H9 (cell line): ENCODE measurements around the gene JAG2. TPM values are rescaled to one million over a fixed set of nuclear protein-coding genes. Genes with fewer than 3 reads are reported as not detected.

ENCODE experiments used
- DNase-seq: peaks from one replicate; pipeline ENCODE4 v3.0.0-alpha.2; 2017
- H2AFZ ChIP-seq: one replicate; pipeline ENCODE4 v1.6.1; 2013; ENCODE audit warnings: mild to moderate bottlenecking, low read length, control low read depth, moderate library complexity
- H2AK5ac ChIP-seq: 2 replicates; pipeline ENCODE4 v1.6.1; 2013; ENCODE audit warnings: low read length, control low read depth, mixed read lengths; ENCODE audit not compliant: insufficient read length
- H2BK120ac ChIP-seq: one replicate; pipeline ENCODE4 v1.6.1; 2013; ENCODE audit warnings: low read depth, mild to moderate bottlenecking, low read length, control low read depth, inconsistent platforms; ENCODE audit not compliant: poor library complexity, severe bottlenecking
- H2BK12ac ChIP-seq: 2 replicates; pipeline ENCODE4 v1.6.1; 2013; ENCODE audit warnings: low read length, control low read depth, mixed read lengths, low read depth; ENCODE audit not compliant: insufficient read length
- H2BK15ac ChIP-seq: 2 replicates; pipeline ENCODE4 v1.6.1; 2013; ENCODE audit warnings: low read depth, low read length, control low read depth
- H2BK20ac ChIP-seq: one replicate; pipeline ENCODE4 v1.6.1; 2013; ENCODE audit warnings: low read depth, mild to moderate bottlenecking, low read length, control low read depth, inconsistent platforms; ENCODE audit not compliant: poor library complexity, severe bottlenecking
- H2BK5ac ChIP-seq: 2 replicates; pipeline ENCODE4 v1.6.1; 2013; ENCODE audit warnings: low read length, control low read depth, mixed read lengths; ENCODE audit not compliant: insufficient read length
- H3K14ac ChIP-seq: 2 replicates; pipeline ENCODE4 v1.6.1; 2013; ENCODE audit warnings: low read length, control low read depth; ENCODE audit not compliant: insufficient read depth
- H3K18ac ChIP-seq: 2 replicates; pipeline ENCODE4 v1.6.1; 2013; ENCODE audit warnings: low read depth, mild to moderate bottlenecking, mixed read lengths, low read length, control low read depth; ENCODE audit not compliant: insufficient read length
- H3K23ac ChIP-seq: 2 replicates; pipeline ENCODE4 v1.6.1; 2013; ENCODE audit warnings: low read length, control low read depth, mixed read lengths, low read depth; ENCODE audit not compliant: insufficient read length
- H3K23me2 ChIP-seq: 2 replicates; pipeline ENCODE4 v1.6.1; 2013; ENCODE audit warnings: low read depth, mild to moderate bottlenecking, mixed read lengths, low read length, control low read depth; ENCODE audit not compliant: insufficient read length, poor library complexity, severe bottlenecking
- H3K27ac ChIP-seq: 2 replicates; pipeline ENCODE4 v1.5.1; 2013; ENCODE audit warnings: low read length, control low read depth, mixed read lengths, low read depth; ENCODE audit not compliant: insufficient read length
- H3K27me3 ChIP-seq: 2 replicates; pipeline ENCODE4 v1.6.1; 2013; ENCODE audit warnings: low read length, control low read depth, inconsistent platforms; ENCODE audit not compliant: insufficient read depth
- H3K4ac ChIP-seq: 2 replicates; pipeline ENCODE4 v1.6.1; 2013; ENCODE audit warnings: low read depth, mild to moderate bottlenecking, control low read depth, inconsistent platforms, low read length, moderate library complexity
- H3K4me1 ChIP-seq: 2 replicates; pipeline ENCODE4 v1.6.1; 2013; ENCODE audit warnings: low read length, control low read depth, inconsistent platforms; ENCODE audit not compliant: insufficient read depth
- H3K4me2 ChIP-seq: 2 replicates; pipeline ENCODE4 v1.6.1; 2013; ENCODE audit warnings: low read length, control low read depth, mixed read lengths; ENCODE audit not compliant: insufficient read length, insufficient read depth
- H3K56ac ChIP-seq: 2 replicates; pipeline ENCODE4 v1.6.1; 2013; ENCODE audit warnings: low read depth, mild to moderate bottlenecking, mixed read lengths, low read length, control low read depth; ENCODE audit not compliant: insufficient read length
- H3K79me1 ChIP-seq: 2 replicates; pipeline ENCODE4 v1.6.1; 2013; ENCODE audit warnings: low read depth, mild to moderate bottlenecking, moderate library complexity, low read length, control low read depth, inconsistent platforms; ENCODE audit not compliant: insufficient read depth, poor library complexity, severe bottlenecking
- H3K79me2 ChIP-seq: 2 replicates; pipeline ENCODE4 v1.6.1; 2013; ENCODE audit warnings: low read length, control low read depth, inconsistent platforms; ENCODE audit not compliant: insufficient read depth
- H3K9ac ChIP-seq: 2 replicates; pipeline ENCODE4 v1.6.1; 2013; ENCODE audit warnings: low read length, control low read depth, mixed read lengths; ENCODE audit not compliant: insufficient read length; ENCODE audit errors: extremely low read depth
- H3K9me3 ChIP-seq: one replicate; pipeline ENCODE4 v1.6.1; 2013; ENCODE audit warnings: low read depth, low read length, inconsistent platforms; ENCODE audit not compliant: control insufficient read depth
- H3T11ph ChIP-seq: one replicate; pipeline ENCODE4 v1.6.1; 2013; ENCODE audit warnings: mild to moderate bottlenecking, low read length, control low read depth, inconsistent platforms
- H4K20me1 ChIP-seq: one replicate; pipeline ENCODE4 v1.6.1; 2013; ENCODE audit not compliant: control insufficient read depth, insufficient read length, insufficient read depth
- H4K5ac ChIP-seq: 2 replicates; pipeline ENCODE4 v1.6.1; 2013; ENCODE audit warnings: low read depth, mild to moderate bottlenecking, mixed read lengths, low read length, control low read depth; ENCODE audit not compliant: insufficient read length
- H4K8ac ChIP-seq: replicated peaks from 2 replicates; pipeline ENCODE4 v1.6.1; 2013; ENCODE audit warnings: low read length, control low read depth, mixed read lengths, low read depth; ENCODE audit not compliant: insufficient read length
- H4K91ac ChIP-seq: 2 replicates; pipeline ENCODE4 v1.6.1; 2013; ENCODE audit warnings: low read depth, mild to moderate bottlenecking, moderate library complexity, mixed read lengths, low read length, control low read depth; ENCODE audit not compliant: insufficient read length
- H3K27ac Mint-ChIP-seq, 3 experiments: 2 replicates in 2 of 3; 3 replicates in 1 of 3; pipeline ENCODE4 v1.8.0; 2020 to 2021; ENCODE audit warnings: mixed read lengths in 3 of 3, mild to moderate bottlenecking in 1 of 3, moderate library complexity in 1 of 3
- H3K27me3 Mint-ChIP-seq: 2 replicates; pipeline ENCODE4 v1.8.0; 2021; ENCODE audit warnings: low read depth, mild to moderate bottlenecking, moderate library complexity, mixed read lengths
- H3K36me3 Mint-ChIP-seq, 3 experiments: 2 replicates in 2 of 3; 3 replicates in 1 of 3; pipeline ENCODE4 v1.8.0; 2020 to 2021; ENCODE audit warnings: low read depth in 3 of 3, mixed read lengths in 3 of 3; ENCODE audit not compliant: insufficient read depth in 1 of 3
- H3K4me1 Mint-ChIP-seq, 2 experiments: 2 replicates each; pipeline ENCODE4 v1.8.0; 2020; ENCODE audit warnings: mixed read lengths in 2 of 2
- H3K4me3 Mint-ChIP-seq, 2 experiments: 2 replicates in 1 of 2; 3 replicates in 1 of 2; pipeline ENCODE4 v1.8.0; 2020 to 2021; ENCODE audit warnings: mild to moderate bottlenecking in 2 of 2, mixed read lengths in 2 of 2, moderate library complexity in 1 of 2
- H3K9me3 Mint-ChIP-seq, 2 experiments: 2 replicates in 1 of 2; 3 replicates in 1 of 2; pipeline ENCODE4 v1.8.0; 2020; ENCODE audit warnings: mild to moderate bottlenecking in 2 of 2, mixed read lengths in 2 of 2, moderate library complexity in 1 of 2
- WGBS: extraction: QIAGEN DNeasy Blood & Tissue Kit; methylation state at CpG from one replicate; pipeline ENCODE4 v1.1.7; 2013; ENCODE audit warnings: missing lambda C conversion rate, low lambda C conversion rate, mixed read lengths; ENCODE audit not compliant: insufficient read length; ENCODE audit errors: extremely low coverage; 5-methylcytosine and 5-hydroxymethylcytosine counted together
- total RNA-seq: library from RNA; stranded (reverse); gene quantifications from 2 replicates; pipeline ENCODE4 v1.2.1, GENCODE V29; 2021
- TF ChIP-seq, protein P1 (sequence below): fragments of 200-600 bp; sonication (generic); conservative IDR thresholded peaks from 3 replicates; pipeline ENCODE4 v1.8.0; 2021; ENCODE audit warnings: antibody characterized with exemption, mild to moderate bottlenecking

The JAG2 gene
- total RNA-seq, 1 experiment from 2014 or later: 11.4 TPM

DNA sequence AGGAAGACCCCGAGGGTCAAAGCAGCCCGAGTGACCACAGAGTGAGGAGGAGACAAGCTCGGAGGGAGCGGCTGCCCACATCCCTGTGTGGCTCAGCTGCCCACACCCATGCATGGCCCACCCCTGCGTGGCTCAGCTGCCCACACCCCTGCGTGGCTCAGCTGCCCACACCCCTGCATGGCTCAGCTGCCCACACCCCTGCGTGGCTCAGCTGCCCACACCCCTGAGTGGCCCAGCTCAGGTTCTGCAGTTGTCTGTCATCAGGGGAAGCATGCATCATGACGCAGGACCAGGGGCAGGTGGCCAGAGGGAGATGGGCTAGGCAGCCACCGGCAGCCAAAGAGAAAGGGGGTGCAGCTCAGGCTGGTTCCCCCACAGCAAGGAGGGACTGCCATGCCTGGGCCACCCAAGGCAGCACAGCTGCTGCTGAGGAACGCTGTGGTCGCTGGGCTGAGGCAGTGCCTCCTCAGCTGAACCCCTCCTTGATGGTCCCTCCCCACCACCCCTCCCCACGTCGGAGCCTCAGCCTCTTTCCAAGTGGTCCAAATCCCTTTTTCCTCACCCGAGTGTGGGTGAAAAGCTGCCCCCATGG lies 45.8 kb upstream of the JAG2 start:
- H3K4me3 Mint-ChIP-seq: no peak overlapping the region
- H3K4me1 Mint-ChIP-seq: no peaks in the 10 kb centered on the region
- Histone ChIP-seq H3K4me2 (no peak overlapping the region), H4K5ac (no peak overlapping the region), H3K4me1 (no peaks in the 10 kb centered on the region), H2AK5ac (no peak overlapping the region), H3K79me2 (no peaks in the 10 kb centered on the region), H3K27ac (no peak overlapping the region), H2BK12ac (no peak overlapping the region), H2BK20ac (no peak overlapping the region), H3K27me3 (no peaks in the 10 kb centered on the region), H3K4ac (no peak overlapping the region), H2BK5ac (no peak overlapping the region), H3K56ac (no peak overlapping the region), H3K23me2 (no peaks in the 10 kb centered on the region), H4K91ac (no peak overlapping the region), H3K9me3 (no peaks in the 10 kb centered on the region), H3K23ac (no peak overlapping the region), H2AFZ (no peak overlapping the region), H2BK120ac (no peak overlapping the region), H3K9ac (no peak overlapping the region), H3K79me1 (no peaks in the 10 kb centered on the region), H3K14ac (no peak overlapping the region), H4K8ac (no peak overlapping the region), H3T11ph (no peak overlapping the region), H2BK15ac (no peak overlapping the region), H4K20me1 (no peaks in the 10 kb centered on the region), H3K18ac (no peak overlapping the region)
- H3K27me3 Mint-ChIP-seq: no peaks in the 10 kb centered on the region
- TF ChIP-seq, protein P1, sequence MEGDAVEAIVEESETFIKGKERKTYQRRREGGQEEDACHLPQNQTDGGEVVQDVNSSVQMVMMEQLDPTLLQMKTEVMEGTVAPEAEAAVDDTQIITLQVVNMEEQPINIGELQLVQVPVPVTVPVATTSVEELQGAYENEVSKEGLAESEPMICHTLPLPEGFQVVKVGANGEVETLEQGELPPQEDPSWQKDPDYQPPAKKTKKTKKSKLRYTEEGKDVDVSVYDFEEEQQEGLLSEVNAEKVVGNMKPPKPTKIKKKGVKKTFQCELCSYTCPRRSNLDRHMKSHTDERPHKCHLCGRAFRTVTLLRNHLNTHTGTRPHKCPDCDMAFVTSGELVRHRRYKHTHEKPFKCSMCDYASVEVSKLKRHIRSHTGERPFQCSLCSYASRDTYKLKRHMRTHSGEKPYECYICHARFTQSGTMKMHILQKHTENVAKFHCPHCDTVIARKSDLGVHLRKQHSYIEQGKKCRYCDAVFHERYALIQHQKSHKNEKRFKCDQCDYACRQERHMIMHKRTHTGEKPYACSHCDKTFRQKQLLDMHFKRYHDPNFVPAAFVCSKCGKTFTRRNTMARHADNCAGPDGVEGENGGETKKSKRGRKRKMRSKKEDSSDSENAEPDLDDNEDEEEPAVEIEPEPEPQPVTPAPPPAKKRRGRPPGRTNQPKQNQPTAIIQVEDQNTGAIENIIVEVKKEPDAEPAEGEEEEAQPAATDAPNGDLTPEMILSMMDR: no peak
- peaks cover 0 to 14% (median 13%) of the 10 kb centered on the region in 3 experiments; a peak in 6 of 7 replicates for H3K36me3 Mint-ChIP-seq
- WGBS: no CpG with 5 or more reads among the region's 14 CpGs
- no peak for DNase-seq
- no peak overlapping the region; a peak in 2 of 7 replicates for H3K27ac Mint-ChIP-seq
- H3K9me3 Mint-ChIP-seq: no peaks in the 10 kb centered on the region; a peak in 1 of 5 replicates
